NCI-H82 (cell line): Measurements from ENCODE around the gene VDR.

Experiments used
- DNase-seq: peaks from one replicate; lab custom pipeline; 2025; lab: John Stamatoyannopoulos, UW

Gene VDR

GRCh38 chr12:47892819-47893218 lies 12.0 kb downstream of the VDR start:
- DNase-seq: no peak

GRCh38 chr12:47891356-47891755 lies 13.4 kb downstream of the VDR start:
- DNase-seq: no peak

GRCh38 chr12:47889040-47889439 lies 15.8 kb downstream of the VDR start:
- DNase-seq: no peak

DNA sequence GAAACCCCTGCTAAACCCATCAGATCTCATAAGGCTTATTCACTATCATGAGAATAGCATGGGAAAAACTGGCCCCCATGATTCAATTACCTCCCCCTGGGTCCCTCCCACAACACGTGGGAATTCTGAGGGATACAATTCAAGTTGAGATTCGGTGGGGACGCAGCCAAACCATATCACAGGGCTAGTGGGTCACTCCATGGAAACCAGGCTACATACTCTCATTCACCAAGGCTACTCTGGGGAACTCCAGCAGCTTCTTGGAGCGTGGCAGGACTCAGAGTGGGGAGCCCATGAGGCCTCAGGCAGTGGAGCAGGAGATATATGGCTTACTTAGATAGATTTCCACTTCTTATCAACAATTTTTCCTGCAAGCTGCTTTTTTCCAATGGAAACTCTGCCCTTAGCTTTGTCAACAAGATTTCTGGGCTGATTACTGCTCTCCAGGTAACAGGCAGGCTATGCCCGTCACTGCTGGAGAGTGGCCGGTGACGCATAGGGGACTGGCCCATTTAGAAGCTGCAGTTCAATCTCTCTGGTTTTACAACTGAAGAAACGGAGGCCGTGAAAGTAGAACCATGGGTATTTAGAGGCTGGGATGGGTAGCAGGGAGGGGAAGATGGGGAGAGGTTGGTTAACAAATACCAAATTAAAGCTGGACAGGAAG lies 16.5 kb downstream of the VDR start:
- no peak for DNase-seq

DNA sequence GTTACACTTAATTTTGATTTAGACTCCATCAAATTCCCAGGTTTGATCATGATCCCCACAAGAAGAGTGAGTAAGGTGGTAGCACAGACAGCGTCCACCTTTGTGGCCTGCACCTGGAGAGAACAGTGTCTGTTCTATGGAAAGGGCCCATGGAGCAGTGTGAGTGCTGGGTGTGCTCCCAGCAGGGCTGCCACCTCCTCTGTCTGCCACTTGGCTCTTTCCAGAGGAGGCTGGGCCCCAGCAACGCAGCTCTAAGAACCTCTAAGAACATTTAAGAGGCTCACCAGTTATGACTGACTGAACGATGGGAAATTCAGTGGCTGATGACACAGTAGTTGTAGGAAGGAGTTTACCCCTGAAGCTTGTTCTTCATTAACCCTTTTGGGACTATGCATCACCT lies 17.3 kb downstream of the VDR start:
- DNase-seq: no peak

DNA sequence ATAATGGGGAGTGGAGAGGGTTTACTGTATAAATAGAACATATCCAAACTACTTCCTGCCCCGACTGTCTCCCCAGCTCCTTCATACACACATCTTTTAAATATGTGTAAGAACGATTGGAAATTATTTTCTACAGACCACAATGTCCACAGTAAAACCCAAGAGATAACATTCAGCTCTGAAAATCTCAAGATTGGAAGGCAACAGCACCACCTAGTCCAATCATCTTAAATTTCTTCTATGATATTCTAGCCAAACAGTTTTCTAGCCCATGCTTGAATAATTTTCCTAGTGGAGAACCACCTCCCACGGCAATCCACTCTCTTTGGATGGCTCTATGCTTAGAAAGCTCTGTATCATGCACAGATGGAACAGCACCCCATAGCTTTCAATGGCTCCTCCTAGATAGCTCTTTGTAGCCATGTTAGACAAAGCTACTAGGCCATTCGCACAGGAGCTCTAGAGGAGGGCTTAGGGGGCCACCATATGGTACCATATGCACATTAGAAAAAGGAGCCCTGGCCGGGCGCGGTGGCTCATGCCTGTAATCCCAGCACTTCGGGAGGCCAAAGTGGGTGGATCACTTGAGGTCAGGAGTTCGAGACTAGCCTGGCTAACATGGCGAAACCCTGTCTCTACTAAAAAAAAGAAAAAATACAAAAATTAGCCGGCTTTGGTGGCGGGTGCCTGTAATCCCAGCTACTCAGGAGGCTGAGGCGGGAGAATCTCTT lies 18.1 kb downstream of the VDR start:
- peak; percentile 66 for DNase-seq

- no peak for DNase-seq
Observed at GRCh38 chr12:47885566-47885965, 19.2 kb downstream of the VDR start.

- no peak for DNase-seq
Observed at GRCh38 chr12:47885012-47885501, 19.7 kb downstream of the VDR start.

DNA sequence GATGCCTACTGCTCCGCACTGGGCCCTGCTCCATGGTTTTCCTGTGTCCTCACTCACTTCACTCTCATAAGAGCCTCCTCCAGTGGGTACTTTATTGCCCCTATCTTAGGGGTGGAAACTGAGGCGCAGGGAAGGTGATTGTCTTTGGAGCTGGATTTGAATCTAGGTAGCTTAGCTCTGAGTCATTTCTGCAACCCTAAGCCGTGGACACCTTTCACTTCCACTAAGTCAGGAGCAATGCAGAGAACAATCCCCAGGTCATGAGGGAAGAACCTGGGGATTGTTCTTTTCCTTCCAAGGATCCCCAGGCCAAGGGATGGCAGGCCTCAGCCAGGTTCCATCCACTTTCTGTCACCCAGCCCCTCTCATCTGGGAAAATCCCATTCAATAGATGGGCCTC lies 20.3 kb downstream of the VDR start:
- DNase-seq: no peak

DNA sequence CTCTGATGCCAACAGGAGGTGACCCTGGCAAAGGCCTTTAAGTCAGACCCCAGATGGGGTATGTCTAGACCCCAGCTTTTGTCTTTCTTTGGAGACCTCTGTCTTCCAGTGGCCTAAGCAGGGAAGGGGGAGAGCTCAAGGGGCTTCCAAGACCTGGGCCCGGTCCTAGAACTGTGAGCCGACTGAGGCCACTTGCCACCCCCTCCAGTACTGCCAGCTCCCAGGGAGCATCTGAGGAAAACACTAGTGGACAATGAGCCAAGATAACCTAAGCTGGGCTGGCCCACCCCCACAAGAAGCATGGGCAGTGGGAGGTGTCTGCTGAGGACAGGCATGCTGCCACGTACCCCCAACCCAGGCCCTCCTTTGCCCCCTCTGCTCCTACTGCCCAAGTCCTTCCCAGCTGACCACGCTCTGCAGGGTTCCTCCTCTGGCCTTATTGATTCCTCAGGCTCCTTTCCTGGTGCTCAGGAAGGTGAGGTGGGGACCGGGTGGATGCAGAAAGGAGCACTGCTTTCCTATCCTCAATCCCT lies 21.1 kb downstream of the VDR start:
- DNase-seq: no peak

- DNase-seq: no peak
Observed at GRCh38 chr12:47882781-47883546, 21.8 kb downstream of the VDR start.

GRCh38 chr12:47881826-47882427 lies 22.9 kb downstream of the VDR start:
- no peak for DNase-seq

- no peak for DNase-seq
Observed at GRCh38 chr12:47881051-47881450, 23.7 kb downstream of the VDR start.

- DNase-seq: no peak
Observed at GRCh38 chr12:47878918-47879481, 25.8 kb downstream of the VDR start.

GRCh38 chr12:47878293-47878917 lies 26.4 kb downstream of the VDR start:
- no peak for DNase-seq

GRCh38 chr12:47877081-47877480 lies 27.7 kb downstream of the VDR start:
- DNase-seq: no peak

DNA sequence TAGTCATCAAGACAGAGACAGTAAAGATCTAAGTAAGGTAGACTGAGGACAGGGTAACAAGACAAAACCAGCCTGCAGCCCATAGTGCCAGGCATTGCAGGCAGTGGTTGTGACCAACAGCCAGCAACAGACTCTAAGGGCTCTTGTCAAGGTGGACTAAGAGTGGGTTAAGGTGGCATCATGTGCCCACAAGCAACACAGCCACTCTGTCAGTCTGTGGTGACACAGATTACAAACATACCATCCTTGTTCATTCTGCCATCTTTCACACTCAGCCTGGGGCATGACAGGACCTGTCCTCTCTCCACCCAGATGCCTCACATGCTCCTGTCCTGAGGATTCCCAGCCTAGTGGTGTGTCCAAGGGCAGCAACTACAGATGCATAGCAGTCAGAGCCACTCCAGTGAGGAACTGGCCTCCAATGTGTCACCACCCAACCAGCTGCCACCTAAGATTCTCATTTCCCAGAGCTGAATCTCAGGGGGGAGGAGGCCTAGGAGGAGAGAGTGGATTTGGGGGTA lies 28.3 kb downstream of the VDR start:
- no peak for DNase-seq

- DNase-seq: no peak
Observed at GRCh38 chr12:47875746-47876439, 28.9 kb downstream of the VDR start.

GRCh38 chr12:47874316-47874715 lies 30.5 kb downstream of the VDR start:
- DNase-seq: no peak

- DNase-seq: peak; percentile 48
Observed at GRCh38 chr12:47870175-47870781, 34.5 kb downstream of the VDR start.
